ENCODE results near the gene PLEKHM2. TPM values are rescaled to one million over a fixed set of nuclear protein-coding genes. Genes with fewer than 3 reads are reported as not detected.

PLEKHM2 gene
- total RNA-seq, 1 experiment from 2014 or later = 38.5 TPM

DNA sequence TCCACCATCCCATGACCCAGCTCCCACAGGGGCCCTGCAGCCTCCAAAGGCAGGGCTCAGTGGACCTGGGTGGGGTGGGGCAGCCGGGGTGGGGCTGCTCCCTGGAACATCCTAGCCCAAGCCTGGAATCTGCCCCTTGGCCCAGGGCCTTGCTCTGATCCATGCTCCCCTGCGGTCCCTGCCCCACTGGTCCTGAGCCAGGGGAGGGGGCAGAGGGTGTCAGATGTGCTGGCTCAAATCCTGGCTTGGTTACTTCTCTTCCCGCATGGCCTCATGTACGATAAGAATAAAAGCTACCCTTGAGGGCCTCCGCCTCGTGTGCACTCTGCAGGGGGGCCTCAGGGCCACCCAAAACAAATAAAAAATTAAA, 52.8 kb downstream of the PLEKHM2 start:
- no TSS peak for BruUV-seq (replicated peaks)
- intact Hi-C loops (cut with micrococcal nuclease) = no loop called here
- H3K9me3 ChIP-seq (ENCODE audit: control insufficient read depth in 1 of 2, insufficient read depth in 1 of 2, low read depth in 1 of 2, low read length in 2 of 2) = no peaks in the 10 kb centered on the region
- TF ChIP-seq, protein P1, sequence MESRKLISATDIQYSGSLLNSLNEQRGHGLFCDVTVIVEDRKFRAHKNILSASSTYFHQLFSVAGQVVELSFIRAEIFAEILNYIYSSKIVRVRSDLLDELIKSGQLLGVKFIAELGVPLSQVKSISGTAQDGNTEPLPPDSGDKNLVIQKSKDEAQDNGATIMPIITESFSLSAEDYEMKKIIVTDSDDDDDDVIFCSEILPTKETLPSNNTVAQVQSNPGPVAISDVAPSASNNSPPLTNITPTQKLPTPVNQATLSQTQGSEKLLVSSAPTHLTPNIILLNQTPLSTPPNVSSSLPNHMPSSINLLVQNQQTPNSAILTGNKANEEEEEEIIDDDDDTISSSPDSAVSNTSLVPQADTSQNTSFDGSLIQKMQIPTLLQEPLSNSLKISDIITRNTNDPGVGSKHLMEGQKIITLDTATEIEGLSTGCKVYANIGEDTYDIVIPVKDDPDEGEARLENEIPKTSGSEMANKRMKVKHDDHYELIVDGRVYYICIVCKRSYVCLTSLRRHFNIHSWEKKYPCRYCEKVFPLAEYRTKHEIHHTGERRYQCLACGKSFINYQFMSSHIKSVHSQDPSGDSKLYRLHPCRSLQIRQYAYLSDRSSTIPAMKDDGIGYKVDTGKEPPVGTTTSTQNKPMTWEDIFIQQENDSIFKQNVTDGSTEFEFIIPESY (IDR thresholded peaks at IDR 0.05; ENCODE audit: extremely low read depth, insufficient replicate concordance, low read length) = no peak
- TF ChIP-seq ZNF274 (IDR thresholded peaks at IDR 0.05; ENCODE audit: low read depth, low read length) = no peak
- no peak for TF ChIP-seq SRF (IDR thresholded peaks at IDR 0.05; ENCODE audit: low read depth)
- TF ChIP-seq TCF7L2 (IDR thresholded peaks at IDR 0.05; ENCODE audit: borderline replicate concordance, extremely low read depth, insufficient read depth, insufficient read length) = no peak
- TF ChIP-seq, protein P2, sequence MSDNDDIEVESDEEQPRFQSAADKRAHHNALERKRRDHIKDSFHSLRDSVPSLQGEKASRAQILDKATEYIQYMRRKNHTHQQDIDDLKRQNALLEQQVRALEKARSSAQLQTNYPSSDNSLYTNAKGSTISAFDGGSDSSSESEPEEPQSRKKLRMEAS (IDR thresholded peaks at IDR 0.05) = no peak
- H3K79me2 ChIP-seq (ENCODE audit: insufficient read depth, low read length) = no peaks in the 10 kb centered on the region
- ChIA-PET RAD21 (ENCODE audit: low non-redundant PET in 1 of 2, low total read pairs in 2 of 2, uncharacterized antibody in 2 of 2, unreplicated experiment in 2 of 2) (no interaction called here), POLR2A (no interaction called here), CTCF (no interaction called here)
- H3K4me2 ChIP-seq (ENCODE audit: low read length) = no peak overlapping the region
- peaks cover 0 to under 1% of the 10 kb centered on the region in 2 experiments; a peak in 1 of 4 replicates for H3K36me3 ChIP-seq (ENCODE audit: control insufficient read depth in 1 of 2, insufficient read depth in 2 of 2, low read length in 2 of 2)
- H3K4me3 ChIP-seq (replicated peaks in 1 of 2; ENCODE audit: low read depth in 1 of 2, low read length in 2 of 2) = no peak overlapping the region
- ATAC-seq = no peak
- H3K27me3 ChIP-seq (ENCODE audit: insufficient read depth, low read length) = no peaks in the 10 kb centered on the region
- H2AFZ ChIP-seq (ENCODE audit: low read depth, low read length, poor library complexity, severe bottlenecking) = no peak overlapping the region
- H4K20me1 ChIP-seq (ENCODE audit: insufficient read depth) = no peaks in the 10 kb centered on the region
- H3K9ac ChIP-seq (ENCODE audit: low read length) = no peak overlapping the region
- DNase-seq (ENCODE audit: low read depth, low spot score) = no peak
- no peaks in the 10 kb centered on the region for H3K9me2 ChIP-seq (ENCODE audit: insufficient read depth)
- peaks cover 4 to 6% of the 10 kb centered on the region in 2 experiments; a peak in 3 of 4 replicates for H3K4me1 ChIP-seq (ENCODE audit: control insufficient read depth in 1 of 2, insufficient read depth in 2 of 2, low read length in 2 of 2)
- no peak overlapping the region for H3K27ac ChIP-seq (ENCODE audit: low read depth, low read length)

All from HCT116 (cell line).